Measurements from ENCODE around the gene GPR68. TPM values are rescaled to one million over a fixed set of nuclear protein-coding genes. Genes with fewer than 3 reads are reported as not detected.

The GPR68 gene
- total RNA-seq, 1 donor from 2014 or later: 36.1 TPM

DNA sequence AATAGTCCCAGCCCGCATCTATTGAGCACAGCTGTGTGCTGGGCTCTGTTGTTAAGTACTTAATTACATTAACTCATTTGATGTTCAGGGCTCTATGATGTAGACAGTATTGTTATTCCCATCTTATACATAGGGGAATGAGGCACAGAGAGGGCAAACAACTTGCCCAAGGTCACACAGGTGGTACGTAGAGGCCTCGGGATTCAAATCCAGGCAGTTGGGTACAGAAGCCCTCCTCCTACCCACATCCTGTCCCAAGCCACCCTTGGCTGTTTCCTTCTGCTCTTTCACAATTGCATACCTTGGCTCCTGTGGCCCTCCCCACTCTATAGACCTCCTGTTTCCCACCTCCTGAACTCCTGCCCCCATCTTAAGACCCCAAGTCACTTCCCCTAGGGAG is 10.0 kb upstream of the GPR68 start:
- intact Hi-C loops (cut with micrococcal nuclease): loop anchor here (2.0 kb wide), 1 partner anchor 32 kb away; no protein-coding TSS in a partner anchor

DNA sequence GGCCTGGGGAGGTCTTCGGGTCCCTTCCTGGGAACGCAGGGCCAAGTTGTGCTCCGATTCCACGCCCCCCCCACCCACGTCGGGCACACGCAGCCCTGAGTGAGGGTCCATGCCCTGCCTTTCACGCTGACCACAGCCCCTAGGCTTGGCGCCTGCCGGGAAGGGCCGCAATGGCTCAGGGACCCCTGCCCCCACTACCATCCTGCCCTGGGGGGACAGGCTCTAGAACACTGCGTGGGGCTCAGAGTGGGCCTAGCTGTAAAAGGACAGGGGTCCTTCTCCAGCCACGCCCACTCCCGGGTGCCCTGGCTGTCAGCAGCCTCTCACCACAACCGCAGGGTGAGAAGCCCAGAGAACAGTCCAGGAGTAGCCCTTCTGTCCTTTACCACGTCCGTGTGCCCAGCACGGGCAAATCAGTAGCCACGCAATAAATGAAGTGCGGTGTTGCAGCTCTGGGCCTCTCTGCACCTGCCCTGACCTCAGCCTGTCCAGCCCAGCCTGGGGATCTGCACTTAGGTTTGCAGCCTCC is 9.4 kb upstream of the GPR68 start:
- intact Hi-C loops (cut with micrococcal nuclease): loop anchor here (2.0 kb wide), 1 partner anchor 33 kb away; no protein-coding TSS in a partner anchor

DNA sequence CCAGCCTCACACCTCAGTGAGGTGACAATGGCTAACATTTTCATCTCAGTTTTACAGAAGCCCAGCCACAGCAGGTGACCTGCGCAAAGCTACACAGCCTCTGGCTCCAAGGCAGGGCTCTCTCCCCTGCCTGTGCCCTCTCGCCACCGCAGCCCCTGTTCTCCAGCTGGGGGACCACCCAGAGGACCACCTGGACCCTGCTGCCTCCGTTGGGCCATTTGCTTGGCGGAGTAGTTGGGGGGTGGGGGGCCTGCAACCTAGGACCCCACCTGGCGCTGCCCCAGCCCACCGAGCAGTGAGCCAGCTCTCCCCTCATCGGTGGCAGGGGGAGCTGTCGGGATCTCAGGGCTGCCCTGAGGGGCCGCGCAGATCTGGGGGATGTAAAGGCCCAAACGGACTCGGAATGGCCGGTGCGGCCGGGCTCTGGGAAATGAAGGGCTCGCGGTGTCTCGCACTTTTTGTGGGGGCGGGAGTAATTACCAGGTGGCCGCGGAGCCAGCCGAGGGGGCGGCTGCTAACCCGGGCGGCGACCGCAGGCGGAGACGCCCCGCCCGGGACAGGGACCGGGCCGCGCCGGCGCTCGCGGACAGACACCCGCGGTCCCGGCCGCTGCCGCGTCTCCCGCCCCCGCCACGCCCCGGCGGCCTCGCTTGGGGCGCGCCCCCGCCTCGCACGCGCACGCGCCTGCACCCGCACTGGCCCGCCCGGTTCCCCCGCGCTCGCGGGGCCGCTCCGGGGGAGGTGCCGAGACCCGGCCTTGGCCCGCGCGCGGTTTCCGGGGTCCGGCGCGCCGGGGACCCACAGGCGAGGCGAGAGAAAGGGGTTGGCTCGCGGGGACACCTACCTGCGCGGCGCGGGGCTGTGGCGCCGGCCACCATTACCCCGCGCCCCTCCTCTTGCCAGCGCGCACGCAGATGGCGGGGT is 8.6 kb upstream of the GPR68 start:
- intact Hi-C loops (cut with micrococcal nuclease): loop anchor here (1.0 kb wide), 1 partner anchor 10 kb away; no protein-coding TSS in a partner anchor

DNA sequence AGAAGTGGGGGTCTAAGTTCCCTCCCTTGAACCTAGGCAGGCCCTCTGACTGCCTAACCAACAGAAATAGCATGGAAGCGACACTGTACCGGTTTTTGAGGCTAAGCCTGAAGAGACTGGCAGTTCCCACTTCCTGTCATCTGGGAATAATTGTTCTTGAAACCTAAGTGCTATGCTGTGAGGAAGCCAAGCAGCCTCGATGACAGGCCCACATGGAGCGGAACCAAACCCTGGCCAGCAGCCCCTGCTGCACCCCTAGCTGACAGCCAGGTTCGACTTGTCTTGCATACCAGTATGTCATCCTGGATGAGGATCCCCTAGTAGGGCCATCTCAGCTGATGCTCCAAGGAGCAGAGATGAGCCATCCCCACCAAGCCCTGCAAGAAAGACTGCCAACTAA is 6.4 kb upstream of the GPR68 start:
- intact Hi-C loops (cut with micrococcal nuclease): loop anchor here (1.0 kb wide), 1 partner anchor 74 kb away; no protein-coding TSS in a partner anchor

DNA sequence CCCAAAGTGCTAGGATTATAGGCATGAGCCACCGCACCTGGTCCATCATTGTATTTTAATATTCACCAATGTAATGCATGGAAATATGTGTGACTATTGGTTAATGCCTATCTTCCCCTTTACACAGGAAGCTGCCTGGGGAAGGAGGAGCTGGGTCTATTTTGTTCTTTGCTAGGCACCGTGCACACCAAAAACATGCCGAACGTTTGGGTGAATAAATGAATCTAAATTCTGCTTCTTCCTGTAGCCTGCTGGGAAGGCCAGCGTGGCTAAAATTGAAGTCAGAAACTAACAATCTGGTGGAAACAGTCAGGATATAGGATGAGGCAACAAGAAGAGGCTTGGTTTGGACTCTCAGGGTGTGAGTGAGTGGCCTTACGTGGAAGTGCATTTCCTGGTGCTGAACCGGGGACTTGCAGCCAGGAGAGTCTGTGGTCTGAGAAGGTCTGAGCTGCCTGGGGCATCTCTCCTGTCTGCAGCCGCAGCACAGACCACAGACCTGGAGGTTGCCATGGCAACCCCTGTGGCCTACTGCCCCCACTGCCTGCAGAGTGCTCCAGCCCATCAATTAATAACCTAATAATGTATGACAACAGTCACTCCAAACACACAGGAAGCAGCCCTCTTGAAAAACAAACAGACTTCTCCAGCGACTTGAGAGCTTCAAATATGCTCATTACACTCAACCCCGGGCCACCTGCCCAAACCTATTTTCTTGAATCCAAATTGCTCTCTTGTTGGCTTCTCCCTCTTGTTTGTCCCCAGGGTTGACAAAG is 5.5 kb upstream of the GPR68 start:
- intact Hi-C loops (cut with micrococcal nuclease): loop anchor here (1.0 to 10.0 kb wide), 2 partner anchors 73 to 625 kb away; no protein-coding TSS in a partner anchor

DNA sequence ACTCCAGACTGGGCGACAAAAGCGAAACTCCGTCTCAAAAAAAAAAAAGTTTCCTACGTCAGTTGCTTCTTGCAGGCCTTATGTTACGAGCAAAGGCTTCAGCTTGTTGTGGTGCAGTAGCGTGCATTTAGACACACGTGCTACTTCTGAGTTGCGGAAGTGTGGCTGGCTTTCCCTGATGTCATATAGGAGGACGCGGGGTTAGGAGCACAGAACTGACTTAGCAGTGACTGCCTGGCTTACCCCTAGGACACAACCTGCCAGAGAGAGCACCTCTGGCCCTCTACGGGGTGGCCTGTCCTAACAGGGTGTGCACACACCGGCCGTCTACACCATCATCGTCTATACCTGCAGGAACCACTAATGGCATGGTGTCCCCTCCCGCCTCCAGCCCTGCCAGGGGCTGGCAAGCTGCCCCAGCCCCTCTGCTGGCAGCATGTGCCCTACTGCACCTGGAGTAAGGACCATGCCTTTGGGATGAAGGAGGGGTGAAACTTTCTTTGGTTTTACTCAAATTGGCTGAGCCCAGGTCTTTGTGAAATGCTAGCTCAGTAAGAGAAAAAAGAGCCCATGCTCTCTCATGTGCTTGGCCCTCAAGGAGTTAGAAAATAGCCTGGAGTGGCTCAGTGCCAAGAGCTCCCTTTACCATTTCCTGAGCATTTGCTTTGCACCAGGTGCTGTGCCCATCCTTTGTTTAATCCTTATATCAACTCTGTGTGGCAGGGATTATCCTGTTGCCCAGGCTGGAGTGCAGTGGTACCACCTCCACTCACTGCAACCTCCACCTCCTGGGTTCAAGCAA is 1.7 kb upstream of the GPR68 start:
- intact Hi-C loops (cut with micrococcal nuclease): loop anchor here (2.0 to 10.0 kb wide), 3 partner anchors 51 to 629 kb away; partner anchors contain the start of gene DGLUCY

DNA sequence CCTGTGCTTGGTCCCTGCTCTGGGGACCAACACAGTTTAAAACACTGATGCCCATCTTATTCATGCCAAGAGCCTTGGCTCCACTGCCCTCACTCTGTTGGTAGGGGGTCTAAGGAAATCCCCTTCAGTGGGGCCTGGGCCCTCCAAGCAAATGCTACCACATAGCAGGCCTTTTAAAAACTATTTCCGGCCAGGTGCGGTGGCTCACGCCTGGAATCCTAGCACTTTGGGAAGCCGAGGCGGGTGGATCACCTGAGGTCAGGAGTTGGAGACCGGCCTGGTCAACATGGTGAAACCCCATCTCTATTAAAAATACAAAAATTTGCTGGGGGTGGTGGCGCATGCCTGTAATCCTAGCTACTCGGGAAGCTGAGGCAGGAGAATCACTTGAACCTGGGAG is 1.1 kb upstream of the GPR68 start:
- intact Hi-C loops (cut with micrococcal nuclease): loop anchor here (2.0 to 10.0 kb wide), 4 partner anchors 51 to 863 kb away; partner anchors contain the start of gene DGLUCY

DNA sequence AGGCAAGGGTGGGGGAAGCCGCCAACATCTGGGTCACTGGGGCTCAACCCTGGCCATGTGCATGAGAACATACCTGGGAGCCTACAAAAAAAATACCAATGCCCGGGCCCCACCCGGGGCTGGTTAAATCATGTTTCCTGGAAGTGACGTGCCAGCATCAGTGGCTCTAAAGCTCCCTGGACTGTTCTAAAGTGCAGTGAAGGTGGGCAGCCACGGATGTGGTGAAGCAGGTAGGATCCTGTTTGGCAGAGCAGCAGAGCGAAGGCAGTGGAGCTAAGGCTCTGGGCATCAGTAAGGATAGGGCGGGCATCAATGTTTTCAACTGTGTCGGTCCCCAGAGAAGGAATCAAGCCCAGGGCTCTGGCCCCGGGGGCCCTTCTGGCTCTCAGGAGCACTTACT is 525 bp upstream of the GPR68 start:
- intact Hi-C loops (cut with micrococcal nuclease): loop anchor here (2.0 to 10.0 kb wide), 2 partner anchors 630 to 862 kb away; no protein-coding TSS in a partner anchor

DNA sequence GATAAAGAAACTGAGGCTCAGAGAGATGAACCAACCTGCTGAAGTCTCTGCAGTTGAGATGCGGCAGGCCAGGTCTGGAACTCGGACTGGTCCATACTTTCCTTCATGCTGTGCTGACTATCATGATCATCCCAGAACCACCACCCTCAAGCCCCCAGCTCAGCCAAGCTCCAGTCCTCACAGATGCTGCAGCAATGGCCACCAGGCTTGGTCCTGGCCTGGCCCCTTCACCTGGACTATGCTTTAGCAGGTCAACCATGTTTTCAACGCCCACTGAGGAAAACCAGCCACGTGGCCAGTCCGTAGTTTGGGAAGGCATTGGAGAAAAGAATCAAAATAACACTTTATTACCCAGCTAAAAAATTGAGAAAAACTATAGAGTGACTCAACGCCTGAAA is 1.4 kb downstream of the GPR68 start:
- intact Hi-C loops (cut with micrococcal nuclease): loop anchor here (1.0 to 10.0 kb wide), 8 partner anchors 9 to 632 kb away; partner anchors contain the start of gene RPS6KA5

DNA sequence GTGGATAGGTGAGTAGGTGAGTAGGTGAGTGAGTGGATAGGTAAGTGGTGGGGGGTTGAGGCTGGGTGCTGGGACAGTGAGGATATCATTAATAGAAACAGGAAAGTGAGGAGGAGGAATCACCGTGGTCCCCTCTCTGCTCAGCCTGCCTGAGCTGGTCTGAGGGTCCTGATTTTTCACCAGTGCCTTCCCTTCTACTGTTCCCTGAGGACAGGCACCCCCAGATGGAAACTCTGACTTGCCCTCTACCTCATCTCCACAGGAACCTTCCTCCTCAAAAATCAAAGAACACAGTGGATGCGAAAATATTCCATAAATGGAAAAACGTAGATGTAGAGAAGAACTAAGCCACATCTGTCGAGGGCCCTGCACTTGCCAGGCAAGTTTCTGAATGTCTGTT is 1.9 kb downstream of the GPR68 start:
- intact Hi-C loops (cut with micrococcal nuclease): loop anchor here (1.0 to 10.0 kb wide), 8 partner anchors 10 to 632 kb away; partner anchors contain the start of gene RPS6KA5

DNA sequence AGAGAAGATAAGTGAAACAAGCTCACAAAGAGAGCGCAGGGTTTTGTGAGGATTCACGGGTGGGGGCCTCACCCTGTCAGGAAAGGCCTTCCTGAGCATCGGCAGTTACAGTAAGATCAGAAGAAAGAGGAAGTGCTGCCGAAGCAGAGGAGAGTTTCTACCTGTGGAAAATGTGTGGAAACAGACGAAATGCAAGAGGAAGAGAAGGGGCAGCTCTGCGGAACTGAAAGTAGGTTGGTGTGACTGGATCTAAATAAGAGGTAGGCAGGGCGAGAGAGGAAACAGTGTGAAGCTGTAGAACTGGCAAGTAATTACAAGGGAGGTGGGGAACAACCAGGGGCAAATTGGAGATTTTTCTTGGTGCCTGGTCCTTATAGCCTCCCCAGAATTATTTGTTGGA is 2.6 kb downstream of the GPR68 start:
- intact Hi-C loops (cut with micrococcal nuclease): loop anchor here (2.0 to 10.0 kb wide), 4 partner anchors 19 to 633 kb away; partner anchors contain the start of gene RPS6KA5

DNA sequence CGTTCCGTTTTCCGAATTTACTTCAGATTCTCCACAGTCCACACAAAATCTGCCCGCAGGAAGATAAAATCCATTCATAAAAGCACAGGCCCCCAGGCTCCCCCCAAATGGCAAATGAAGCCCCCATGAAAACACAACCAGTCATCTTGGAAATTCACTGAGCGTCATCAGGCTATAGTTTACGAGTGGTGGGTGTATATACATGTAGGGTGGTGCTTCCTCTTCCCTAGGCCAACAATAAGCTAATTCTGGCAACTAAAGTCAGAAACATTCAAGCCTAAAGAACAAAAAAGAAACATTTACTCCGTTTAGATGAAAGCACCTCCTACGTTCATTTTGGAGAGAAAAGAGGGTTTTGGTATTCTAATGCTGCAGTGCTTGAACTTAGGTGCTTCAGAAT is 5.8 kb downstream of the GPR68 start:
- intact Hi-C loops (cut with micrococcal nuclease): no loop called here

DNA sequence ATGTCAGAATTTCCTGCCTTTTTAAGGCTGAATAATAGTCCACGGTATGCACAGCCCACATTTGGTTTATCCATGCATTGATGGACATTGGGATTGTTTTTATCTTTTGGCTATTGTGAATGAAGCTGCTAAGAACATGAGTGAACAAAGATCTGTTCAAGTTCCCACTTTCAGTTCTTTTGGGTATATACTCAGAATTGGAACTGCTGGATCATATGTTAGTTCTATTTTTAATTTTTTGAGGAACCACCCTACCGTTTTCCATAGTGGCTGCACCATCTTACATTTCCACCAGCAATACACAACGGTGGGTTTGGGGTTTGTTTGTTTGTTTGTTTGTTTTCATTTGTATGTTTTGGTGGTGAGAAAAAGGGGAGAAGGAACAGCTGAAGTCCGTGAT is 6.4 kb downstream of the GPR68 start:
- intact Hi-C loops (cut with micrococcal nuclease): no loop called here

DNA sequence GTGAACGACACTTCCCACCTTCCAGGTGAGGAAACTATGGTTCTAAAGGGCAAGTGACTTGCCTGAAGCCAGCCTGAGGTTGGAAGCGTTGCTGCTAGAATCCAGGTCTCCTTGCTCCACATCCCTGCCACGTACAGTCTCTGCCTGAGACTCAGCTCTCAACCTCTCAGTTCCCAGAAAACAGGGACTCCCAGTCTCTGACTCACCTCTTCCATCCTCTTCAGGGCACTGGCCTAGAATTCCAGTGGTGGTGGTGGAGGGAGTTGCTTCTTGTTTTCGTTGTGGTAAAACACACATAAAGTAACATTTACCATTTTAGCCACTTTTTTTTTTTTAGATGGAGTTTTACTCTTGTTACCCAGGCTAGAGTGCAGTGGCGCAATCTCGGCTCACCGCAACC is 7.3 kb downstream of the GPR68 start:
- intact Hi-C loops (cut with micrococcal nuclease): no loop called here

DNA sequence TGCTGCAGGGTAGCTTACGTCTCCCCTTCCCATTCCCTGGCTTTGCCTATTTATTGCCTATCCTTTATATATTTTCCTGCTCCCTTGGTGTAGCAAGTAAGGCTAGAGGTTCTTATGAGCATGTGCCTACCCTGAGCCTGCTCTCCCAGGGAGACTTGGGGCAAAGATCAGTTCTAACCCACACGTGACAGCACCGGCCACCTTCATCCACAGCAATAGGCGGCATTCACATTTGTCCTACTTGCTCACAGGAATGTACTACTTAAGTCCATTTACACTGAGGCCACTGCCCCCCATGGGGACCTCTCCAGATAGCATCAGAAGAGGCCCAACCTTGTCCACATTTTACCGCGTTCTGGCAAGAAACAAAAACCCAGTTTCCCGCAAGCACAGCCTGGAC is 8.7 kb downstream of the GPR68 start:
- intact Hi-C loops (cut with micrococcal nuclease): no loop called here

DNA sequence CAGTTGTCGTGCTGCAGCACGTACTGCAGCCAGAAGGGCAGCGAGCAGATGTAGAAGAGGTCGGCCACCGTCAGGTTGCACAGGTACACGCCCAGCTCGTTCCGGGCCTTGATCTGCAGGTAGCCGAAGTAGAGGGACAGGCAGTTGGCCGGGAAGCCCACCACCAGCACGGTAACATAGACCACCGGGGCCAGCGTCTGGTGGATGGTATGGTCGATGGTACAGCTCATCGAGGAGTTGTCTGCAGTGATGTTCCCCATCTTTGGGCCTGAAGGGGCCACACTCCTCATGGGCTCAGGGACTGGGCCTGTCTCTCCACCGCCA is 9.8 kb downstream of the GPR68 start:
- intact Hi-C loops (cut with micrococcal nuclease): no loop called here

DNA sequence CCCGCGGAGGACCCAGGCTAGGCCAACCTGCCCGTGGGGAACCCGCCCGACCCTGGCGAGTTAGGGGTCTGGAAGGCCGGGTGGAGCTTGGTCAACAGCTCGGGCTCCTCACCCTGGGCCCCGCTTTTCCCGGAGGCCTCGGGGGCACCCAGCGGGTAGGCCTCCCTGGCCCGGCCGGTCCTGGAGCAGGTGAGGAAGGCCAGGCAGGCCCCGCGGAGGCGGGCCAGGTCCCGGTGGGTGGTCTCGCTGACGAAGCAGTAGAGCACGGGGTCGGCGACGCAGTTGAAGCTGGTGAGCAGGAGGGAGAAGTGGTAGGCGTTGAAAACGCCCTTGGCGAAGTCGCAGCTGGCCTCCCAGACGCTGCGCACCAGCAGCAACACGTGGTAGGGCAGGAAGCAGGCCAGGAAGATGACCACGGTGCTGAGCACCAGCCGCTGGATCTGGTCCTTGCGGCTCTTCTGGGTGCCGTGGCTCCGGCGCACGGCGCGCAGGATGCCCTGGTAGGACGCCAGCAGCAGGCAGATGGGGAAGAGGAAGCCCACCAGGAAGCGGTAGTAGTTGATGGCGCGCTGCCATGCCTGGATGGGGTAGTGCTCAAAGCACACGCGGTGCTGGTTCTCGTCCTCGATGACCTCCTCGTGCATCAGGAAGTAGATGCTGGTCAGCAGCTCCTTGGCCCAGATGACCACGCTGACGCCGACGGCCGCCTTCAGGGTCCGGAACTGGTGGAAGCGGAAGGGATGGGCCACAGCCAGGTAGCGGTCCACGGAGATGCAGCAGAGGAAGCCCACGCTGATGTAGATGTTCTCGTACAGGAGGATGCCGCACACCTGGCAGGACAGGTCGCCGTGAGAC is 10.3 kb downstream of the GPR68 start:
- intact Hi-C loops (cut with micrococcal nuclease): no loop called here

DNA sequence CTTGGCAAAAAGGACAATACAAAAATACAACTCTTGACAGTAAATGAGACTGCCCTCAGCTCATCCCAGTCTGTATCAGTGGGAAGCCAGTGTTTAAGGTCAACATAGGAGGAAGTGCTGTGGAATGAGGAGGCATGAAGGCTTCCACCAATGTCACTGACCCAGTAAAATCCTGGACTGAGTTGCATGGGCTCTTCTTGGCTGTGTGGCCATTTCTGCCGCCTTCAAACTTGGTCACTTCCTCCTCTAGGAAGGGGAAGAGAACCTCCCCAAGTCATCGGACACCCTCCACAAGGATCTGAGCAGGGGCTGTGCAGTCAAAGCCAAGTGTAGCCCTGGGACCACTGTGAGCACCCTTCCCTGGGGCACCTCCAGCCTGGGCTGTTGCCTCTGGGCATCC is 11.9 kb downstream of the GPR68 start:
- intact Hi-C loops (cut with micrococcal nuclease): no loop called here

DNA sequence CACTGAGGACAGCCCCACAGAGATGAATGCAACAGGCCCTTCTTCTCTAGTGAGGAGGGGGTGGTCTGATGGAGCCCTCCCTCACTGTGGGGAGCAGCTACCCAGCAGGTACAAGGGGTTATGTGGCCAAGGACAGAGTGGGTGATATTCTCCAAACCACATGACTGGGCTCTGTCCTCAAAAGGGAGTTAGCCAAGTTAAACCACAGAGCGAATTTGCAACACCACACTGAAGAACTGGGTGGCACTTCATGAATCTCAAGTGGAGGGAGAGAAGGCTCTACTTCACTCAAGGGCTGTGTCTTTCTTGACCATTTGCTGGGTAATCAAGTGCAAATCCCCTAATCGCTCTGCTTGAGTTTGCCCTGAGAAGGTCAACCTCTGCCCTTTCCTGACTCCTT is 12.5 kb downstream of the GPR68 start:
- intact Hi-C loops (cut with micrococcal nuclease): no loop called here

DNA sequence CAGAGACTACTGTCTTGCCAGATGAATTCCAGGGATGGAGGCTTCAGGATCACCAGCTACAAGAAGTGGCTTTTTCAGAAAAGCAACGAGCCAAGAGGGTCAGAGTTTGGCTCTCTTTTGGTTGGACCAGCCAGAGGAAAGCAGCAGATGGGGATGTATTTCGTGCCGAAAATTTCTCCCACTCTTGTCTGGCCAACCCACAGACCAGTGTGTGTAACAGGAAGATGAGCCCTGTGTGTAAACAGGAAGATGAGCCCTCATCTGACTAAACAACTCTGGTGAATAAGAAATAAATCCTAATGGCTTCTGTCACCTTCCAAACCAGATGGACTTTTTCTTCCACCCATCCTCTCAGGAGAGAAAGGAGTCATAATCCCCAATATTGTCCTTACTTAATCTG is 13.1 kb downstream of the GPR68 start:
- intact Hi-C loops (cut with micrococcal nuclease): no loop called here

Data from T-helper 2 cell treated with Interferon-gamma antibody and Interleukin-4, amounts not matched to agents 100 ng/mL and 5 ng/mL, for 36 hours (primary cell).